C4-2B (cell line): ENCODE data around the gene PALLD.

ENCODE experiments used
- ZFX ChIP-seq: fragments of 450-650 bp; IDR thresholded peaks from 2 replicates; pipeline ENCODE4 v1.6.1; 2017
- TF ChIP-seq, protein P1 (sequence below): fragments of 450-650 bp; conservative IDR thresholded peaks from 2 replicates; pipeline ENCODE4 v1.5.1; 2017; ENCODE audit warnings: mild to moderate bottlenecking

GRCh38 chr4:168712316-168712890 lies 215.6 kb downstream of the PALLD start:
- TF ChIP-seq, protein P1, sequence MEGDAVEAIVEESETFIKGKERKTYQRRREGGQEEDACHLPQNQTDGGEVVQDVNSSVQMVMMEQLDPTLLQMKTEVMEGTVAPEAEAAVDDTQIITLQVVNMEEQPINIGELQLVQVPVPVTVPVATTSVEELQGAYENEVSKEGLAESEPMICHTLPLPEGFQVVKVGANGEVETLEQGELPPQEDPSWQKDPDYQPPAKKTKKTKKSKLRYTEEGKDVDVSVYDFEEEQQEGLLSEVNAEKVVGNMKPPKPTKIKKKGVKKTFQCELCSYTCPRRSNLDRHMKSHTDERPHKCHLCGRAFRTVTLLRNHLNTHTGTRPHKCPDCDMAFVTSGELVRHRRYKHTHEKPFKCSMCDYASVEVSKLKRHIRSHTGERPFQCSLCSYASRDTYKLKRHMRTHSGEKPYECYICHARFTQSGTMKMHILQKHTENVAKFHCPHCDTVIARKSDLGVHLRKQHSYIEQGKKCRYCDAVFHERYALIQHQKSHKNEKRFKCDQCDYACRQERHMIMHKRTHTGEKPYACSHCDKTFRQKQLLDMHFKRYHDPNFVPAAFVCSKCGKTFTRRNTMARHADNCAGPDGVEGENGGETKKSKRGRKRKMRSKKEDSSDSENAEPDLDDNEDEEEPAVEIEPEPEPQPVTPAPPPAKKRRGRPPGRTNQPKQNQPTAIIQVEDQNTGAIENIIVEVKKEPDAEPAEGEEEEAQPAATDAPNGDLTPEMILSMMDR: no peak
- no peak for TF ChIP-seq ZFX
